Femur (tissue), 1 donor: ENCODE results near the gene PSMD10.

Experiments
- DNase-seq: peaks from one replicate; pipeline ENCODE4 v3.0.0-alpha.2; 2017

The PSMD10 gene

DNA sequence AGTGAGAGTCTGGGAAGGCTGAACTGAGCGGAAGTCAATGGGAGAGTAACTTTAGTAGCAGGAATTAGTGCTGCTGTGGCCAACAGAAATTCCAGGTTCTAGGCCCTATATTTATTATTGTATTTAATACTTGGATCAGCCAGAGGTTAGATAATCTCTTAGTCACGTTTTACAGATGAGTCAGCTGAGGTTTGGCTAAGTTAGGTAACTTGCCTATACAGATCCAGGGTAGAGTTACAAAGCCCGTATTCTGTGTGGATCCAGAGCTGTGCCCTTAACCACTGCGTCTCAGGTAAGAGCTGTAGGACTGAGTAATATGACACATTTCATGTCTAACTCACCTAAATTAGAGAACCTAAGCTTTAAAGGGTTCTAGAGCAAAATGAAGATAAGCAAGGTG lies 20.5 kb downstream of the PSMD10 start:
- no peak for DNase-seq

DNA sequence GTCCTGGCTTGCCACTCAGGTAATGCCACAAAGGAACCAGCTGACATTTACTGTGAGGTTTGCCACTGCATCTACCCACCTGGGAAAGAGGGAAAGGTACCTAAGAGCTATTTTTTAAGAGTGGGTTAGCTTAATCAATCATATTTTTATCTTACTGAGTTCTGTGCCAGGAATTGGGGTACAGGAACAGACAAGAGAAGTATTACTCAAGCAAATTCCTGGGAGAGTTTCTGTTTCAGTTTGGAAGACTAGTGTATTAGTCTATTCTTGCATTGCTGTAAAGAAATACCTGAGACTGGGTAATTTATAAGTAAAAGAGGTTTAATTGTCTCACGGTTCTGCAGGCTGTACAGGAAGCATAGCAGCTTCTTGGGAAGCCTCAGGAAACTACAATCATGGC lies 23.2 kb downstream of the PSMD10 start:
- no peak for DNase-seq

DNA sequence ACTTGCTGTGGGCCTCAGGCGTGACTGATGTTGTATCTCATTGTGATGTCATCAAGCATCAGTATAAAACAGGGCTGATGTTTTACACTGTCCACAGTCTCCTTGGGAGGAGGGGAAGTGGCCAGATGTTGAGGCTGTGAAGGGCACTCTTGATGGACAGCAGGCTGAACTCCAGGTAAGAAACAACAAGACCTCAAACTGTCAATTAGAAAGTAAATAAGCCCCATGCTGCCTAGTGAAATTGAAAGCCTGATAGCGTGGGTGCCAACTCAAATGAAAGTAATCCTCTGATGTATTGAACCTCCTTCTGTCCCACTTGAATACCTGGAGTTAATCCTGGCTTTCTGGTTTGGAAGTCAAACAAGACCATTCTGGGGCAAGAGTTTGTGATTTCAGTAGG lies 26.7 kb downstream of the PSMD10 start:
- no peak for DNase-seq

DNA sequence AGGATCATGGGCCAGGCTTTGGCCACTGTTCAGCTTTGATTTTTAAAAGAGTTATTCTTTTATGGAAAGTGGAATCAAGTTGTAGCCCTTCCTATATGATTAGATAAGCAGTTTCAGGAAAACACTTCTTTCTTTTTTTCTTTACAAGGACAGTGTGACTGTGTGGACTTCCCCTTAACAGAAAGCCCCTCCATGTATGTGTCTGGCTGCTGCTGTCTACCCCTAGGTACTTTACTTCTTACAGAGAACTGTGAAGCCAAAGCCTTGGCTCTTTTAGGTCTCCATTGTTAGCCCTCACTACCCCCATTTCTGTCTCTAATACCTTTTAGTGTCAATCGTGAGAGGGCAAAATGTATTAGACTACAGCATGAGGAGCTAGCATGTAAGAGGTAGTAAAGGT lies 27.3 kb downstream of the PSMD10 start:
- DNase-seq, result no peak

DNA sequence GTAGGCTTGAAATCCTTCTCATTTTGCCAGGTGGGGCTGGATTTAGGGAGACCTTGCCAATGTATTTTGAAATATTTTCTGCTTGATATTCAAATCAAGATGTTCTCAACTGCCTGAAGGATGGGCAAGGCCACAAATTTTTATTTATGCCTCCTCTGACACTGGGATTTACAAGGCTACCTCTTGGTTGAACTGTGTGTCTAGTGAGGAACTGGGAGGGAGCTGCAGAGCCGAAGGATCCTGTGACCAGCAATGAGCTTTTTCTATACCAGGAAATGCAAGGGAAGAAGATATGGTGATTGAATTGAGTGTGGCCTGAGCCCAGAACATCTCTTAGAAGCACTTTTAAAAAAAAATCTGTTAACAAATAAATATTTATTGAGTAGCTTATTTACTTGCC lies 31.5 kb downstream of the PSMD10 start:
- no peak for DNase-seq

DNA sequence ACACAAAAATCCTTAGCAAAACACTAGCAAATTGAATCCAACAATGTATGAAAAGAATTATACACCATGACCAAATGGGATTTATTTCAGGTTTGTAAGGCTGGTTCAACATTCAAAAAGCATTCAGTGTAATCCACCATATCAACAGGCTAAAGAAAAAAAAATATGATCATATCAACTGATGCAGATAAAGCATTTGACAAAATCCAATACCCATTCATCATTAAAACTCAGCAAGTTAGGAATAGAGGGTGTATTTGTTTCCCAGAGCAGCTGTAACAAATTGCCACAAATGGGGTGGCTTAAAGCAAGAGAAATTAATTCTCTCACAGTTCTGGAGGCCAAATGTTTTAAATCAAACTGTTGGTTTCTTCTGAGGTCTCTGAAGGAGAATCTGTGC lies 35.8 kb downstream of the PSMD10 start:
- no peak for DNase-seq

DNA sequence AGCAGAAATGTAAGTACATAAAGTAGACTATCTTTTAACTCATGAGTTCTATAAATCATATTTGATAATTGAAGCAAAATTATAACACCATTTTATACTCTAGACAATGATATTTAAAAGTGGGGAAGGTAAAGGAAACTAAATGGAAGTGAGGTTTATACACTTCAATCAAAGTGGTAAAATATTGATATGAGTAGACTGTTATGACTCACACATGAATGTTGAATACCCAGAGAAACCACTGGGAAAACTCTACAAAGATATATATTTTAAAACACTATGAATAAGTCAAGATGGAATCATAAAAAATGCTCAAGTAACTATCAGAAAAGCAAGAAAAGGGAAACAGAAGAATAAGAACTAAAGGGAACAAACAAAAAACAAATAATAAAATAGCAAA lies 38.1 kb downstream of the PSMD10 start:
- DNase-seq, result no peak

DNA sequence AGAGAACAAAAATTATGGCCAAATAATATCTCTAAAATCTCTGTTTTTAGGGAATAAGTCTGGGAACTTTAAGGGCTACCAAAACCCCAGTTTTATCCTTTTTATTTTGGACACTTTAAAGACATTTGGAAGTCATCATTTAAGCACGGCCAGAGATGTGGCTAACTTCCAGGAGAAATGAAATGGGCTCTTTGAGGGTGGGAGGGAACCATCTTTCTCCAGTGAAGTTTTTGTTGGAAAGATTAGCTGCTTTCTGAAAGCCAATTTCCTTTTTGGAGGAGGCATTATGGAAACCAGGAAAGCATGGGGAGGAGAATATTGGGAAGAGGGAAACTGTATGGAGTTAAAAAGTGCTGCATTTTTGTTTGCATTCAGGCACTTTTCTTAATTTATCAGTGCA lies 41.7 kb downstream of the PSMD10 start:
- no peak for DNase-seq

DNA sequence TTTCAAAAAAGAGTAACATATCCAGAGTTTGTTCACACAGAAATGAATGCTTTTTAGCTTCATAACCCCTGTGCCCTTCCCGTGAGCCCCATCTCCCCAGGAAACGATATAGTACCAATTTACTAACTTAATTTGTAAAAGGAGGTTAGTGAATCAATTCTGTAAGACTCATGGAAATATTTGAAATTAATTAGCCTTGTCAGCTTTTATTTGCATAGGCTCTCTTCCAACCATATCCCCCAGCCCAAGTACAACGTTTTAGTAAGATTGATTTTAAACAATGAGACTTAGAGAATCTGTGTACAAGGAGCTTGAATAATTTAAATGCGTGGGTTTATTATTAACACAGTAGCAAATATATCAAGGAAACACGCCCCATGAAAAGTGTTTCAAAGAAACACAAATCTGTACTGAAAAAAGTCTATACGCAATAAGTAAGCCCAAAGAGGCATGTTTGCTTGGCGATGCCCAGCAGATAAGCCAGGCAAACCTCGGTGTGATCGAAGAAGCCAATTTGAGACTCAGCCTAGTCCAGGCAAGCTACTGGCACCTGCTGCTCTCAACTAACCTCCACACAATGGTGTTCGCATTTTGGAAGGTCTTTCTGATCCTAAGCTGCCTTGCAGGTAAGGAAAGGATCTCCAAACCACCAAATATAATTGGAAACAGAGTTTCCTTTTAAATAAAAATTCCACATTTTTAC lies 46.6 kb downstream of the PSMD10 start, which contains the start of gene VSIG1:
Gene VSIG1 (plus strand): TSS at position 512 of the 703 bp plus-strand sequence. CDS start 66 bp downstream, at position 578.
- no peak for DNase-seq

DNA sequence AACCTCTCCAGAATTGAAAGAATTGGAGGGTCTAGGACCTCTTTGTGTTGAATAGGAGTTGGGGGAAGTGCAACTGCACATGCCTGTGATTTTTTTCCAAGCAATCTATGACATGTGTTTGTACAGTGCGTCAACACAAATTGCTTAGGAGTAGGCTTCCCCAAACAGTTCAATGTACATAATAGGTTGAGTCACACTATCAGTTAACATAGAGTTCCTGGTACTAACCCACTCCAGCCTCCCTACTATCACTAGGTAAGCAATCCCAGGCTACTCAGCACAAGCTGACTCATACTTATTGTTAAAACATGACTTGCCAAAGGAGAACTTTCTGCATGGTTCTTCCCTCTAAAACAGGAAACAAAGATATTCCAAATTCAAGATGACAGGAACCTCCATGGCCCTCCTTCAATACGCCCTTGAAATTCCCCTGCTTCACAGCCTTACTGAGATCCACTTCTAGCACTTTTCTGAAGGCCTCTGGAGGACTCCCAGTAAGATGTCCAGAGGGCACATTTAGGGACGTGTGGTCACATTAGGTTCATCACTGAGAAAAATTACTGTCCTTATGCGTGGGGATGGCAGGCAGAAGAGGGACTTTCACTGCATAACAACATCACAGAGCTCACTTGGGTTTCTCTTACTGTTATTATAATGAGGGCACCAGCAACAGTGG lies 54.9 kb downstream of the PSMD10 start:
- no peak for DNase-seq

DNA sequence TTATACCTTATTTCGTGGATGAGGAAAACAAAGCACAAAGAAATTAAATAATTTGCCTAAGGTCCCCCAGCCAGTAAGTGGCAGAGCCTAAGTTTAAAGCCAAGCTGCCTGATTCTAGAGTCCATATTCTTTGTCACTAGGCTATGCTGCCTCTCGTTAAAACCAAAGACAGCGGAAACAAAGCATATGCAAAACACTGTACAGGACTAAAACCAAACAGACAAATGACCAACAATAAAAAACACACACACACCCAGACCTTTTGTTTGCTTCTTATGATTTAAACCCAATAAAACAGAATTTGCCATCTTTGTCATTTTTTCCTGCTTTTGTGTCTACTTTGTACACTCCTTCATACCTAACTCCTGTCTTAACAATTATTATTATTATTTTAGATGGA lies 56.6 kb downstream of the PSMD10 start:
- DNase-seq, result no peak
